Hematopoietic multipotent progenitor cell treated with erythropoietin and hydrocortisone succinate and interleukin-3 and kit ligand, for 6 days (in vitro differentiated cells): ENCODE data around the gene CASTOR2.
"Not testable (repeated sequence)": the region's sequence is repeated elsewhere in the genome, so short reads cannot be mapped to it uniquely, and the experiment has no call there.

Experiments
- DNase-seq: peaks from one replicate; pipeline ENCODE4 v3.0.0-alpha.2; 2015

Gene CASTOR2

GRCh38 chr7:75055830-75056772, 91.6 kb downstream of the CASTOR2 start:
- DNase-seq = no peak

GRCh38 chr7:75058406-75058805, 93.9 kb downstream of the CASTOR2 start:
- no peak for DNase-seq

- no peak for DNase-seq
Observed at GRCh38 chr7:75064291-75064690, 99.8 kb downstream of the CASTOR2 start.

GRCh38 chr7:75064801-75065200, 100.3 kb downstream of the CASTOR2 start:
- no peak for DNase-seq

GRCh38 chr7:75066521-75066920, 102.0 kb downstream of the CASTOR2 start:
- DNase-seq = no peak

- no peak for DNase-seq
Observed at GRCh38 chr7:75072981-75073283, 108.4 kb downstream of the CASTOR2 start.

GRCh38 chr7:75074262-75074641, 109.7 kb downstream of the CASTOR2 start:
- not testable (repeated sequence) for DNase-seq
